K562 (cell line): Measurements from ENCODE around the gene UNC45A. TPM values are rescaled to one million over a fixed set of nuclear protein-coding genes. Genes with fewer than 3 reads are reported as not detected.

ENCODE experiments used
- GABPA ChIP-seq: fragments of 200-800 bp; sonication (Bioruptor generic); conservative IDR thresholded peaks from 2 replicates; pipeline ENCODE4 v1.6.1; 2016; ENCODE audit warnings: low read depth, missing genetic modification characterization, missing compliant biosample characterization
- GATAD2B ChIP-seq: fragments of 450-650 bp; IDR thresholded peaks from 2 replicates; pipeline ENCODE4 v1.6.1; 2017; ENCODE audit warnings: mild to moderate bottlenecking, borderline replicate concordance
- HINFP ChIP-seq: fragments of 450-650 bp; conservative IDR thresholded peaks from 2 replicates; pipeline ENCODE4 v1.6.1; 2016; ENCODE audit warnings: missing genetic modification characterization, low read depth, mild to moderate bottlenecking, control low read depth, missing compliant biosample characterization
- HMG20B ChIP-seq: fragments of 250-450 bp; sonication (Bioruptor Pico); IDR thresholded peaks from 2 replicates; pipeline ENCODE4 v1.5.0; 2021; ENCODE audit warnings: mild to moderate bottlenecking
- KDM1A ChIP-seq, 2 experiments: fragments of 450-650 bp; IDR thresholded peaks; 2 replicates each; pipeline ENCODE4 v1.6.1; 2016; ENCODE audit warnings: mild to moderate bottlenecking in 2 of 2
- PATZ1 ChIP-seq: fragments of 250-450 bp; sonication (Bioruptor Pico); IDR thresholded peaks from 2 replicates; pipeline ENCODE4 v1.5.0; 2020; ENCODE audit warnings: mild to moderate bottlenecking, borderline replicate concordance
- PBX2 ChIP-seq, 2 experiments: IDR thresholded peaks in 1 of 2; conservative IDR thresholded peaks in 1 of 2; 2 replicates each; pipeline ENCODE4 v1.6.1; 2016; ENCODE audit warnings: low read depth in 2 of 2, mild to moderate bottlenecking in 1 of 2, missing compliant biosample characterization in 1 of 2, missing genetic modification characterization in 1 of 2, moderate library complexity in 1 of 2
- PML ChIP-seq: IDR thresholded peaks from 2 replicates; pipeline ENCODE4 v1.6.1; 2012; ENCODE audit warnings: low read length, inconsistent platforms
- ZBTB9 ChIP-seq: fragments of 450-650 bp; formaldehyde crosslinking; IDR thresholded peaks from 2 replicates; pipeline ENCODE4 v1.4.0; 2020; ENCODE audit warnings: mild to moderate bottlenecking, moderate library complexity
- ZMIZ1 ChIP-seq, 2 experiments: fragments of 150-350 bp in 1 of 2; IDR thresholded peaks; 2 replicates each; pipeline ENCODE4 v1.6.1; 2012 to 2016; ENCODE audit warnings: low read depth in 2 of 2, low read length in 2 of 2, mild to moderate bottlenecking in 1 of 2, moderate library complexity in 1 of 2
- ZNF354B ChIP-seq: fragments of 250-450 bp; sonication (Bioruptor Pico); IDR thresholded peaks from 2 replicates; pipeline ENCODE4 v1.4.0; 2020
- polyA plus RNA-seq, 8 experiments: library from polyadenylated mRNA; depleted of rRNA in 4 of 8; stranded (reverse) in 5 of 8; unstranded in 3 of 8; fragments of >200 nt; fragmentation: Nextera tagmentation in 2 of 8; fragmentation: Illumina TruSeq in 1 of 8; extraction: Ambion mirVana in 2 of 8; extraction: Trizol in 1 of 8; gene quantifications; 2 replicates each; pipeline versions ENCODE4 v1.2.1 to v1.2.3, GENCODE V29; 2011 to 2014; ENCODE audit warnings: inconsistent platforms in 1 of 8, missing spikeins in 1 of 8
- total RNA-seq, 7 experiments: library from RNA; depleted of rRNA in 6 of 7; stranded (reverse); fragments of >200 nt in 6 of 7; fragmentation: Illumina TruSeq in 2 of 7; extraction: Trizol in 2 of 7; gene quantifications; 2 replicates each; pipeline versions ENCODE4 v1.2.1 to v1.2.3, GENCODE V29; 2011 to 2021; ENCODE audit warnings: low replicate concordance in 1 of 7

The UNC45A gene
- total and polyA plus RNA-seq, 9 of the 15 experiments (the other 6 are each of a cell fraction or from before 2014, with no cell fraction given), result 22.4 to 79.3 (median 43.7) TPM

- TF ChIP-seq ZMIZ1 (IDR thresholded peaks at IDR 0.05; ENCODE audit: low read depth in 2 of 2, low read length in 2 of 2), result peak in 1 of 2 experiments; percentile 99; a peak in 2 of 4 replicates
- no peak for TF ChIP-seq PBX2 (CRISPR knock-in tag; IDR thresholded peaks at IDR 0.05; ENCODE audit: low read depth)
- peak; percentile 95 for TF ChIP-seq PBX2 (tag; conservative IDR thresholded peaks at IDR 0.05; ENCODE audit: low read depth)
- TF ChIP-seq HMG20B (CRISPR knock-in tag), result no peak
- TF ChIP-seq ZNF354B (CRISPR knock-in tag), result peak; percentile 75; the same call in 1 of the 2 replicates
- TF ChIP-seq PATZ1 (CRISPR knock-in tag), result no peak
- peak; percentile 93 for TF ChIP-seq GATAD2B
- peak; percentile 97 to 98 for TF ChIP-seq KDM1A (IDR thresholded peaks at IDR 0.05)
- no peak for TF ChIP-seq HINFP (tag)
- peak; percentile 76; the same call in 1 of the 2 replicates for TF ChIP-seq ZBTB9
- no peak for TF ChIP-seq GABPA (tag)
- TF ChIP-seq PML, result peak; percentile 100
Measured at GRCh38 chr15:90901175-90902039, 33.7 kb upstream of the UNC45A start (continued).
